HL-60 (cell line): ENCODE results near the gene TRAM2.

Experiments
- GABPA ChIP-seq: IDR thresholded peaks from 2 replicates; pipeline ENCODE4 v1.6.1; 2012; ENCODE audit warnings: low read depth
- POLR2AphosphoS5 ChIP-seq: IDR thresholded peaks from 2 replicates; pipeline ENCODE4 v1.6.1; 2012; ENCODE audit warnings: low read depth
- REST ChIP-seq: IDR thresholded peaks from 2 replicates; pipeline ENCODE4 v1.6.1; 2012; ENCODE audit warnings: low read depth; ENCODE audit not compliant: insufficient replicate concordance
- TF ChIP-seq, protein P1 (sequence below): IDR thresholded peaks from one replicate; pipeline ENCODE4 v1.5.1; 2011; ENCODE audit warnings: low read length, control low read depth, inconsistent platforms; ENCODE audit not compliant: insufficient read depth

GRCh38 chr6:52621631-52622030, 44.8 kb upstream of the TRAM2 start:
- TF ChIP-seq, protein P1, sequence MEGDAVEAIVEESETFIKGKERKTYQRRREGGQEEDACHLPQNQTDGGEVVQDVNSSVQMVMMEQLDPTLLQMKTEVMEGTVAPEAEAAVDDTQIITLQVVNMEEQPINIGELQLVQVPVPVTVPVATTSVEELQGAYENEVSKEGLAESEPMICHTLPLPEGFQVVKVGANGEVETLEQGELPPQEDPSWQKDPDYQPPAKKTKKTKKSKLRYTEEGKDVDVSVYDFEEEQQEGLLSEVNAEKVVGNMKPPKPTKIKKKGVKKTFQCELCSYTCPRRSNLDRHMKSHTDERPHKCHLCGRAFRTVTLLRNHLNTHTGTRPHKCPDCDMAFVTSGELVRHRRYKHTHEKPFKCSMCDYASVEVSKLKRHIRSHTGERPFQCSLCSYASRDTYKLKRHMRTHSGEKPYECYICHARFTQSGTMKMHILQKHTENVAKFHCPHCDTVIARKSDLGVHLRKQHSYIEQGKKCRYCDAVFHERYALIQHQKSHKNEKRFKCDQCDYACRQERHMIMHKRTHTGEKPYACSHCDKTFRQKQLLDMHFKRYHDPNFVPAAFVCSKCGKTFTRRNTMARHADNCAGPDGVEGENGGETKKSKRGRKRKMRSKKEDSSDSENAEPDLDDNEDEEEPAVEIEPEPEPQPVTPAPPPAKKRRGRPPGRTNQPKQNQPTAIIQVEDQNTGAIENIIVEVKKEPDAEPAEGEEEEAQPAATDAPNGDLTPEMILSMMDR = no peak
- TF ChIP-seq GABPA (no peak), POLR2AphosphoS5 (no peak), REST (no peak)
